ENCODE results near the gene GRID1.

The GRID1 gene

DNA sequence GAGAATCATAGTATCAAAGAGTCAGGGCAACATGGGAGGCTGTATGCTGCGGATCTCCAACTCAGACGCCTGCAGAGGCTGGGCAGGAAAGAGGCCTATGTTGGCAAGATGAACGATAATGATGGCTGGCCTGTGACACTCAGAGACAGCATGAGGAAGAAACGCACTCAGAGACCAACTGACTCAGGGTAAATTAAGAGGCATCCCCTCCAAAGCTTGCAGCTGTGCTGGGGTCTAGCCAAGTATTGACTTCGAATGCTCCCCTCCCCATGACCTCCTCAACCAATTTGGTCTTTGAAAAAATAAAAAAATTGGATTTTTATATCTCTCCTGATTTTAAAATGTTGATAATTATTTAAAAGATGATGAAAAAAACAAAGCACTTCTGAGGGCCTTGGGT, 718.9 kb downstream of the GRID1 start:
- ChIA-PET CTCF (no interaction called here), POLR2A (no interaction called here)
- H3K9me3 ChIP-seq (ENCODE audit: control insufficient read depth, insufficient read depth, low read depth, low read length) = no peaks in the 10 kb centered on the region
- H3K36me3 ChIP-seq (ENCODE audit: control insufficient read depth in 2 of 2, insufficient read depth in 1 of 2, low read length in 2 of 2) = no peaks in the 10 kb centered on the region
- H3K27ac ChIP-seq (ENCODE audit: extremely low read depth, low read depth, low read length) = no peak overlapping the region
- H3K4me3 ChIP-seq (ENCODE audit: low read depth, low read length) = no peak overlapping the region
- TF ChIP-seq, protein P1, sequence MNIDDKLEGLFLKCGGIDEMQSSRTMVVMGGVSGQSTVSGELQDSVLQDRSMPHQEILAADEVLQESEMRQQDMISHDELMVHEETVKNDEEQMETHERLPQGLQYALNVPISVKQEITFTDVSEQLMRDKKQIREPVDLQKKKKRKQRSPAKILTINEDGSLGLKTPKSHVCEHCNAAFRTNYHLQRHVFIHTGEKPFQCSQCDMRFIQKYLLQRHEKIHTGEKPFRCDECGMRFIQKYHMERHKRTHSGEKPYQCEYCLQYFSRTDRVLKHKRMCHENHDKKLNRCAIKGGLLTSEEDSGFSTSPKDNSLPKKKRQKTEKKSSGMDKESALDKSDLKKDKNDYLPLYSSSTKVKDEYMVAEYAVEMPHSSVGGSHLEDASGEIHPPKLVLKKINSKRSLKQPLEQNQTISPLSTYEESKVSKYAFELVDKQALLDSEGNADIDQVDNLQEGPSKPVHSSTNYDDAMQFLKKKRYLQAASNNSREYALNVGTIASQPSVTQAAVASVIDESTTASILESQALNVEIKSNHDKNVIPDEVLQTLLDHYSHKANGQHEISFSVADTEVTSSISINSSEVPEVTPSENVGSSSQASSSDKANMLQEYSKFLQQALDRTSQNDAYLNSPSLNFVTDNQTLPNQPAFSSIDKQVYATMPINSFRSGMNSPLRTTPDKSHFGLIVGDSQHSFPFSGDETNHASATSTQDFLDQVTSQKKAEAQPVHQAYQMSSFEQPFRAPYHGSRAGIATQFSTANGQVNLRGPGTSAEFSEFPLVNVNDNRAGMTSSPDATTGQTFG (tag by site-specific recombination; IDR thresholded peaks at IDR 0.05; ENCODE audit: borderline replicate concordance) = no peak
- peaks cover 24% of the 10 kb centered on the region for H3K4me1 ChIP-seq (ENCODE audit: control insufficient read depth, insufficient read depth, low read length)

DNA sequence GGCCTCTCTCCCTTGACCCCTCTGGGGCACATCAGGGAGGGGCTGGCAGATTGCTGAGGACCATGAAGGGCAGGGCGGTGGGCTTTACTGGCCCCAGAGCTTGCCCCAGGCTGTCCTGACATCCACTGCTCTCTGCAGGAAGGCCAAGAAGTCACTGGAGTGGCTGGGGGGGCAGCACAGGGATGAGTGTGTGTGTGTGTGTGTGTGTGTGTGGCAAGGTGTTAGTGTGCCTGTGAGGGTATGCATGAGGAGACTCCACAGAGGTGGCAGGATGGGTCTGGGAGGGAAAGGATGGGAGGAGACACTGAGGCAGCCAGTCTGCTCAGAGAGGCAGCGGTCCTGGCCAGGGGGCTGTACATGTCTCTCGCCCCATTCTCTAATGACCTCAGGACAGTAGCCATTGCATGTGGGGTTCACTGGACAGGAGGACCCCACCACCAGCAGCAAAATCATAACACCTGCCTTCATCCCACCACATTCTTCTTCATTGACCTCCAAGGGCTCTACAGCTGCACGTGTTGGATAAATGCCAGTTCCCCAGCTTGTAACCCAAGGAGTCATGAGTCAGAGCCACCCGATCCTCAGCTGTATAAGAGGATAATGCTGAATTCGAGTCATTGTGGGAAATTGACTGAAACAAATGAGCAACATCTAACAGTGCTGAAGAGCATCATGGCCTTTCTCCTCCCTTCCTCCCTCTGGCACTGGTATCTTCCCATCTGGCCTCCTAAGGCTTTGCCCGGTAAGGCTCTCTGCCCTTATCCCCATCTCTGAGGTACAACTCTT, 720.5 kb downstream of the GRID1 start:
- Histone ChIP-seq H3K27ac (ENCODE audit: extremely low read depth, low read depth, low read length) (no peak overlapping the region; the same call in 1 of the 2 replicates), H3K4me1 (ENCODE audit: control insufficient read depth, insufficient read depth, low read length) (peaks cover 39% of the 10 kb centered on the region), H3K4me3 (ENCODE audit: low read depth, low read length) (no peak overlapping the region), H3K9me3 (ENCODE audit: control insufficient read depth, insufficient read depth, low read depth, low read length) (no peaks in the 10 kb centered on the region), H3K36me3 (ENCODE audit: control insufficient read depth in 2 of 2, insufficient read depth in 1 of 2, low read length in 2 of 2) (no peaks in the 10 kb centered on the region)
- CTCF ChIA-PET = no interaction called here
- POLR2A ChIA-PET = no interaction called here
- TF ChIP-seq ZBTB17 (tag by site-specific recombination; IDR thresholded peaks at IDR 0.05) = 0 out of 2 replicates have a peak, but pooled peaks have one; percentile 34
- TF ChIP-seq ZNF274 (IDR thresholded peaks at IDR 0.05; ENCODE audit: low read length) = no peak
- TF ChIP-seq ZNF274 (tag by site-specific recombination; IDR thresholded peaks at IDR 0.05; ENCODE audit: borderline replicate concordance) = no peak
- TF ChIP-seq BCL11A (tag by site-specific recombination; IDR thresholded peaks at IDR 0.05; ENCODE audit: low read depth) = 0 out of 2 replicates have a peak, but pooled peaks have one; percentile 9
- peak; percentile 87; the same call in 1 of the 2 replicates for TF ChIP-seq ZEB2 (tag by site-specific recombination; IDR thresholded peaks at IDR 0.05)
- TF ChIP-seq ZNF324 (tag by site-specific recombination; IDR thresholded peaks at IDR 0.05) = peak; percentile 56; the same call in 1 of the 2 replicates
- TF ChIP-seq, protein P2, sequence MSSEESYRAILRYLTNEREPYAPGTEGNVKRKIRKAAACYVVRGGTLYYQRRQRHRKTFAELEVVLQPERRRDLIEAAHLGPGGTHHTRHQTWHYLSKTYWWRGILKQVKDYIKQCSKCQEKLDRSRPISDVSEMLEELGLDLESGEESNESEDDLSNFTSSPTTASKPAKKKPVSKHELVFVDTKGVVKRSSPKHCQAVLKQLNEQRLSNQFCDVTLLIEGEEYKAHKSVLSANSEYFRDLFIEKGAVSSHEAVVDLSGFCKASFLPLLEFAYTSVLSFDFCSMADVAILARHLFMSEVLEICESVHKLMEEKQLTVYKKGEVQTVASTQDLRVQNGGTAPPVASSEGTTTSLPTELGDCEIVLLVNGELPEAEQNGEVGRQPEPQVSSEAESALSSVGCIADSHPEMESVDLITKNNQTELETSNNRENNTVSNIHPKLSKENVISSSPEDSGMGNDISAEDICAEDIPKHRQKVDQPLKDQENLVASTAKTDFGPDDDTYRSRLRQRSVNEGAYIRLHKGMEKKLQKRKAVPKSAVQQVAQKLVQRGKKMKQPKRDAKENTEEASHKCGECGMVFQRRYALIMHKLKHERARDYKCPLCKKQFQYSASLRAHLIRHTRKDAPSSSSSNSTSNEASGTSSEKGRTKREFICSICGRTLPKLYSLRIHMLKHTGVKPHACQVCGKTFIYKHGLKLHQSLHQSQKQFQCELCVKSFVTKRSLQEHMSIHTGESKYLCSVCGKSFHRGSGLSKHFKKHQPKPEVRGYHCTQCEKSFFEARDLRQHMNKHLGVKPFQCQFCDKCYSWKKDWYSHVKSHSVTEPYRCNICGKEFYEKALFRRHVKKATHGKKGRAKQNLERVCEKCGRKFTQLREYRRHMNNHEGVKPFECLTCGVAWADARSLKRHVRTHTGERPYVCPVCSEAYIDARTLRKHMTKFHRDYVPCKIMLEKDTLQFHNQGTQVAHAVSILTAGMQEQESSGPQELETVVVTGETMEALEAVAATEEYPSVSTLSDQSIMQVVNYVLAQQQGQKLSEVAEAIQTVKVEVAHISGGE (tag by site-specific recombination; conservative IDR thresholded peaks at IDR 0.05; ENCODE audit: low read depth) = no peak
- 0 out of 2 replicates have a peak, but pooled peaks have one; percentile 36 for TF ChIP-seq KLF16 (tag by site-specific recombination; IDR thresholded peaks at IDR 0.05)
- TF ChIP-seq PRDM1 (tag by site-specific recombination; IDR thresholded peaks at IDR 0.05) = 0 out of 2 replicates have a peak, but pooled peaks have one; percentile 42
- TF ChIP-seq, protein P3, sequence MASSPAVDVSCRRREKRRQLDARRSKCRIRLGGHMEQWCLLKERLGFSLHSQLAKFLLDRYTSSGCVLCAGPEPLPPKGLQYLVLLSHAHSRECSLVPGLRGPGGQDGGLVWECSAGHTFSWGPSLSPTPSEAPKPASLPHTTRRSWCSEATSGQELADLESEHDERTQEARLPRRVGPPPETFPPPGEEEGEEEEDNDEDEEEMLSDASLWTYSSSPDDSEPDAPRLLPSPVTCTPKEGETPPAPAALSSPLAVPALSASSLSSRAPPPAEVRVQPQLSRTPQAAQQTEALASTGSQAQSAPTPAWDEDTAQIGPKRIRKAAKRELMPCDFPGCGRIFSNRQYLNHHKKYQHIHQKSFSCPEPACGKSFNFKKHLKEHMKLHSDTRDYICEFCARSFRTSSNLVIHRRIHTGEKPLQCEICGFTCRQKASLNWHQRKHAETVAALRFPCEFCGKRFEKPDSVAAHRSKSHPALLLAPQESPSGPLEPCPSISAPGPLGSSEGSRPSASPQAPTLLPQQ (tag by site-specific recombination; IDR thresholded peaks at IDR 0.05) = peak; percentile 79
- TF ChIP-seq, protein P4, sequence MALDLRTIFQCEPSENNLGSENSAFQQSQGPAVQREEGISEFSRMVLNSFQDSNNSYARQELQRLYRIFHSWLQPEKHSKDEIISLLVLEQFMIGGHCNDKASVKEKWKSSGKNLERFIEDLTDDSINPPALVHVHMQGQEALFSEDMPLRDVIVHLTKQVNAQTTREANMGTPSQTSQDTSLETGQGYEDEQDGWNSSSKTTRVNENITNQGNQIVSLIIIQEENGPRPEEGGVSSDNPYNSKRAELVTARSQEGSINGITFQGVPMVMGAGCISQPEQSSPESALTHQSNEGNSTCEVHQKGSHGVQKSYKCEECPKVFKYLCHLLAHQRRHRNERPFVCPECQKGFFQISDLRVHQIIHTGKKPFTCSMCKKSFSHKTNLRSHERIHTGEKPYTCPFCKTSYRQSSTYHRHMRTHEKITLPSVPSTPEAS (tag by site-specific recombination; IDR thresholded peaks at IDR 0.05) = peak; percentile 46; the same call in 1 of the 2 replicates
- TF ChIP-seq, protein P5, sequence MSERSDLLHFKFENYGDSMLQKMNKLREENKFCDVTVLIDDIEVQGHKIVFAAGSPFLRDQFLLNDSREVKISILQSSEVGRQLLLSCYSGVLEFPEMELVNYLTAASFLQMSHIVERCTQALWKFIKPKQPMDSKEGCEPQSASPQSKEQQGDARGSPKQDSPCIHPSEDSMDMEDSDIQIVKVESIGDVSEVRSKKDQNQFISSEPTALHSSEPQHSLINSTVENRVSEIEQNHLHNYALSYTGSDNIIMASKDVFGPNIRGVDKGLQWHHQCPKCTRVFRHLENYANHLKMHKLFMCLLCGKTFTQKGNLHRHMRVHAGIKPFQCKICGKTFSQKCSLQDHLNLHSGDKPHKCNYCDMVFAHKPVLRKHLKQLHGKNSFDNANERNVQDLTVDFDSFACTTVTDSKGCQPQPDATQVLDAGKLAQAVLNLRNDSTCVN (tag by site-specific recombination; optimal IDR thresholded peaks at IDR 0.05) = peak; percentile 15
- TF ChIP-seq HOXC10 (CRISPR knock-in tag; IDR thresholded peaks at IDR 0.05) = no peak
- TF ChIP-seq IKZF3 (tag by site-specific recombination; IDR thresholded peaks at IDR 0.05) = peak; percentile 26; the same call in 1 of the 2 replicates
- TF ChIP-seq, protein P6, sequence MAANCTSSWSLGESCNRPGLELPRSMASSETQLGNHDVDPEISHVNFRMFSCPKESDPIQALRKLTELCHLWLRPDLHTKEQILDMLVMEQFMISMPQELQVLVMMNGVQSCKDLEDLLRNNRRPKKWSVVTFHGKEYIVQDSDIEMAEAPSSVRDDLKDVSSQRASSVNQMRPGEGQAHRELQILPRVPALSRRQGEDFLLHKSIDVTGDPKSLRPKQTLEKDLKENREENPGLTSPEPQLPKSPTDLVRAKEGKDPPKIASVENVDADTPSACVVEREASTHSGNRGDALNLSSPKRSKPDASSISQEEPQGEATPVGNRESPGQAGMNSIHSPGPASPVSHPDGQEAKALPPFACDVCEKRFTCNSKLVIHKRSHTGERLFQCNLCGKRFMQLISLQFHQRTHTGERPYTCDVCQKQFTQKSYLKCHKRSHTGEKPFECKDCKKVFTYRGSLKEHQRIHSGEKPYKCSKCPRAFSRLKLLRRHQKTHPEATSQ (tag by site-specific recombination; IDR thresholded peaks at IDR 0.05) = no peak
- peak; percentile 23; the same call in 1 of the 2 replicates for TF ChIP-seq GLIS2 (tag by site-specific recombination; IDR thresholded peaks at IDR 0.05)
- TF ChIP-seq ZNF184 (tag by site-specific recombination; IDR thresholded peaks at IDR 0.05) = peak; percentile 67; the same call in 1 of the 2 replicates
- TF ChIP-seq, protein P7, sequence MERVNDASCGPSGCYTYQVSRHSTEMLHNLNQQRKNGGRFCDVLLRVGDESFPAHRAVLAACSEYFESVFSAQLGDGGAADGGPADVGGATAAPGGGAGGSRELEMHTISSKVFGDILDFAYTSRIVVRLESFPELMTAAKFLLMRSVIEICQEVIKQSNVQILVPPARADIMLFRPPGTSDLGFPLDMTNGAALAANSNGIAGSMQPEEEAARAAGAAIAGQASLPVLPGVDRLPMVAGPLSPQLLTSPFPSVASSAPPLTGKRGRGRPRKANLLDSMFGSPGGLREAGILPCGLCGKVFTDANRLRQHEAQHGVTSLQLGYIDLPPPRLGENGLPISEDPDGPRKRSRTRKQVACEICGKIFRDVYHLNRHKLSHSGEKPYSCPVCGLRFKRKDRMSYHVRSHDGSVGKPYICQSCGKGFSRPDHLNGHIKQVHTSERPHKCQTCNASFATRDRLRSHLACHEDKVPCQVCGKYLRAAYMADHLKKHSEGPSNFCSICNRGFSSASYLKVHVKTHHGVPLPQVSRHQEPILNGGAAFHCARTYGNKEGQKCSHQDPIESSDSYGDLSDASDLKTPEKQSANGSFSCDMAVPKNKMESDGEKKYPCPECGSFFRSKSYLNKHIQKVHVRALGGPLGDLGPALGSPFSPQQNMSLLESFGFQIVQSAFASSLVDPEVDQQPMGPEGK (tag by site-specific recombination; IDR thresholded peaks at IDR 0.05) = peak; percentile 55
